ENCODE results near the gene HLX. TPM values are rescaled to one million over a fixed set of nuclear protein-coding genes. Genes with fewer than 3 reads are reported as not detected.

HLX gene
- total RNA-seq, 1 donor from 2014 or later = 0.26 TPM

GRCh38 chr1:220915117-220915440 is 35.8 kb downstream of the HLX start:
- TF ChIP-seq CTCF (IDR thresholded peaks at IDR 0.05; ENCODE audit: insufficient read depth, low read length, severe bottlenecking) = no peak
- no peak for FAIRE-seq
- Histone ChIP-seq H3K36me3 (ENCODE audit: control insufficient read depth, insufficient read depth, low read length) (no peaks in the 10 kb centered on the region), H3K27me3 (ENCODE audit: control insufficient read depth, insufficient read depth, low read length) (peaks cover 3% of the 10 kb centered on the region), H3K4me3 (ENCODE audit: low read depth, low read length) (no peak overlapping the region)
- no peak for DNase-seq (ENCODE audit: low read depth)

- peaks cover 3% of the 10 kb centered on the region for H3K27me3 ChIP-seq (ENCODE audit: control insufficient read depth, insufficient read depth, low read length)
- H3K36me3 ChIP-seq (ENCODE audit: control insufficient read depth, insufficient read depth, low read length) = no peaks in the 10 kb centered on the region
- TF ChIP-seq CTCF (IDR thresholded peaks at IDR 0.05; ENCODE audit: insufficient read depth, low read length, severe bottlenecking) = no peak
- DNase-seq (ENCODE audit: low read depth) (no peak), FAIRE-seq (no peak)
- H3K4me3 ChIP-seq (ENCODE audit: low read depth, low read length) = no peak overlapping the region
Measured at GRCh38 chr1:220915954-220916353, 36.7 kb downstream of the HLX start.

GRCh38 chr1:220917101-220917500 is 37.9 kb downstream of the HLX start:
- no peak for DNase-seq (ENCODE audit: low read depth)
- no peaks in the 10 kb centered on the region for H3K36me3 ChIP-seq (ENCODE audit: control insufficient read depth, insufficient read depth, low read length)
- TF ChIP-seq CTCF (IDR thresholded peaks at IDR 0.05; ENCODE audit: insufficient read depth, low read length, severe bottlenecking) = no peak
- no peak for FAIRE-seq
- H3K4me3 ChIP-seq (ENCODE audit: low read depth, low read length) = no peak overlapping the region
- peaks cover 3% of the 10 kb centered on the region for H3K27me3 ChIP-seq (ENCODE audit: control insufficient read depth, insufficient read depth, low read length)

GRCh38 chr1:220917535-220918209 is 38.4 kb downstream of the HLX start:
- H3K4me3 ChIP-seq (ENCODE audit: low read depth, low read length) = no peak overlapping the region
- TF ChIP-seq CTCF (IDR thresholded peaks at IDR 0.05; ENCODE audit: insufficient read depth, low read length, severe bottlenecking) = no peak
- peaks cover 3% of the 10 kb centered on the region for H3K27me3 ChIP-seq (ENCODE audit: control insufficient read depth, insufficient read depth, low read length)
- H3K36me3 ChIP-seq (ENCODE audit: control insufficient read depth, insufficient read depth, low read length) = no peaks in the 10 kb centered on the region
- no peak for FAIRE-seq
- no peak for DNase-seq (ENCODE audit: low read depth)

- no peak for FAIRE-seq
- no peak for TF ChIP-seq CTCF (IDR thresholded peaks at IDR 0.05; ENCODE audit: insufficient read depth, low read length, severe bottlenecking)
- H3K27me3 ChIP-seq (ENCODE audit: control insufficient read depth, insufficient read depth, low read length) = peaks cover 3% of the 10 kb centered on the region
- DNase-seq (ENCODE audit: low read depth) = no peak
- H3K4me3 ChIP-seq (ENCODE audit: low read depth, low read length) = no peak overlapping the region
- no peaks in the 10 kb centered on the region for H3K36me3 ChIP-seq (ENCODE audit: control insufficient read depth, insufficient read depth, low read length)
Measured at GRCh38 chr1:220918285-220918951, 39.2 kb downstream of the HLX start.

- Histone ChIP-seq H3K27me3 (ENCODE audit: control insufficient read depth, insufficient read depth, low read length) (no peaks in the 10 kb centered on the region), H3K4me3 (ENCODE audit: low read depth, low read length) (no peak overlapping the region), H3K36me3 (ENCODE audit: control insufficient read depth, insufficient read depth, low read length) (no peaks in the 10 kb centered on the region)
- DNase-seq (ENCODE audit: low read depth) (no peak), FAIRE-seq (no peak)
- TF ChIP-seq CTCF (IDR thresholded peaks at IDR 0.05; ENCODE audit: insufficient read depth, low read length, severe bottlenecking) = no peak
Measured at GRCh38 chr1:220920967-220921366, 41.7 kb downstream of the HLX start.

Measured in bronchial epithelial cell (primary cell).